HepG2 (cell line): Measurements from ENCODE around the gene PMEPA1. TPM values are rescaled to one million over a fixed set of nuclear protein-coding genes. Genes with fewer than 3 reads are reported as not detected.
A peak's percentile ranks its signal among the peaks of the same experiment; 100 is the strongest.

Source experiments
- ATAC-seq: fragments of 200-7000 bp; cut with Tn5 transposase; 3 replicates; pipeline ENCODE4 v1.9.1; 2020; ENCODE audit warnings: mild to moderate bottlenecking, moderate library complexity
- BruUV-seq: library from RNA; stranded (reverse); fragments of 400-500 nt; replicated peaks from 2 replicates; lab custom pipeline; 2021; lab: Mats Ljungman, UMichigan
- CTCF ChIA-PET: fragments of 300-600 bp; formaldehyde crosslinking; extraction: SDS; loops from one replicate; lab custom pipeline; 2021; ENCODE audit warnings: low total read pairs, inconsistent platforms, low intra/inter-chr PET ratio; lab: Yijun Ruan, JAX
- POLR2A ChIA-PET: fragments of 350-600 bp; sonication (Branson Sonifier 250); formaldehyde crosslinking; loops from one replicate; lab custom pipeline; 2020; ENCODE audit warnings: antibody characterized with exemption, inconsistent platforms; lab: Yijun Ruan, JAX
- DNase-seq: peaks from one replicate; pipeline ENCODE4 v3.0.0-alpha.2; 2015; ENCODE audit warnings: low spot score
- FAIRE-seq: peaks from 3 replicates; lab custom pipeline; 2011; peaks lifted over from hg19 to GRCh38; lab: Jason Lieb, UNC
- H2AFZ ChIP-seq: one replicate; pipeline ENCODE4 v1.6.1; 2011; ENCODE audit warnings: low read length, inconsistent platforms
- H3K27ac ChIP-seq: fragments of 300-600 bp; 3 replicates; pipeline ENCODE4 v1.8.0; 2011; ENCODE audit warnings: mixed run types, mild to moderate bottlenecking, mixed read lengths, low read length, inconsistent platforms; ENCODE audit not compliant: insufficient read depth; ENCODE audit errors: extremely low read length
- H3K27me3 ChIP-seq, 2 experiments: fragments of 200-600 bp in 1 of 2; 2 replicates in 1 of 2; 3 replicates in 1 of 2; pipeline versions ENCODE4 v1.6.0 to v1.8.0; 2011; ENCODE audit warnings: low read length in 2 of 2, mild to moderate bottlenecking in 2 of 2, moderate library complexity in 2 of 2, inconsistent platforms in 1 of 2; ENCODE audit not compliant: insufficient read depth in 2 of 2, control insufficient read depth in 1 of 2
- H3K36me3 ChIP-seq, 2 experiments: fragments of 200-600 bp in 1 of 2; replicated peaks in 1 of 2; 2 replicates in 1 of 2; 3 replicates in 1 of 2; pipeline versions ENCODE4 v1.5.1 to v1.8.0; 2011; ENCODE audit warnings: low read length in 2 of 2, inconsistent platforms in 1 of 2; ENCODE audit not compliant: insufficient read depth in 2 of 2, control insufficient read depth in 1 of 2
- H3K4me1 ChIP-seq: 2 replicates; pipeline ENCODE4 v1.5.1; 2012; ENCODE audit warnings: low read length, inconsistent platforms; ENCODE audit not compliant: insufficient read depth
- H3K4me2 ChIP-seq: 2 replicates; pipeline ENCODE4 v1.6.0; 2011; ENCODE audit warnings: low read depth, low read length, inconsistent platforms
- H3K4me3 ChIP-seq, 3 experiments: fragments of 200-600 bp in 1 of 3; sonication (generic), shearing (Covaris generic) in 1 of 3; replicated peaks in 1 of 3; 2 replicates each; pipeline ENCODE4 v1.5.1; 2011 to 2016; ENCODE audit warnings: low read length in 3 of 3, inconsistent platforms in 2 of 3, low read depth in 2 of 3, mild to moderate bottlenecking in 2 of 3, control low read depth in 1 of 3, mixed read lengths in 1 of 3; ENCODE audit not compliant: insufficient read depth in 1 of 3
- H3K79me2 ChIP-seq: one replicate; pipeline ENCODE4 v1.6.1; 2011; ENCODE audit warnings: low read length, inconsistent platforms; ENCODE audit not compliant: insufficient read depth
- H3K9ac ChIP-seq: 2 replicates; pipeline ENCODE4 v1.6.0; 2011; ENCODE audit warnings: mild to moderate bottlenecking, low read depth, low read length, inconsistent platforms; ENCODE audit not compliant: insufficient read depth
- H3K9me3 ChIP-seq: 2 replicates; pipeline ENCODE4 v1.5.1; 2012; ENCODE audit warnings: mild to moderate bottlenecking, low read length
- H4K20me1 ChIP-seq: 2 replicates; pipeline ENCODE4 v1.6.0; 2011; ENCODE audit warnings: inconsistent platforms, mild to moderate bottlenecking, low read length, moderate library complexity; ENCODE audit not compliant: insufficient read depth
- CREBL2 ChIP-seq: sonication (generic); formaldehyde crosslinking; IDR thresholded peaks from 2 replicates; pipeline ENCODE4 v1.8.1; 2023; ENCODE audit warnings: missing genetic modification reagents, mild to moderate bottlenecking, borderline replicate concordance
- KAT2B ChIP-seq: fragments of 150-350 bp; IDR thresholded peaks from 2 replicates; pipeline ENCODE4 v1.6.1; 2014; ENCODE audit warnings: low read depth, low read length, borderline replicate concordance
- MZF1 ChIP-seq: sonication (generic); formaldehyde crosslinking; IDR thresholded peaks from 2 replicates; pipeline ENCODE4 v1.8.1; 2023; ENCODE audit warnings: mild to moderate bottlenecking, missing genetic modification reagents, borderline replicate concordance
- NFYB ChIP-seq: sonication (generic); formaldehyde crosslinking; IDR thresholded peaks from 2 replicates; pipeline ENCODE4 v1.4.0; 2020; ENCODE audit warnings: missing genetic modification reagents
- NR2F6 ChIP-seq, 2 experiments: IDR thresholded peaks; 2 replicates each; pipeline ENCODE4 v1.6.1; 2016; ENCODE audit warnings: antibody characterized with exemption in 1 of 2, mild to moderate bottlenecking in 1 of 2
- SRF ChIP-seq: IDR thresholded peaks from 2 replicates; pipeline ENCODE4 v1.6.1; 2011; ENCODE audit warnings: mild to moderate bottlenecking, low read depth, low read length, moderate library complexity
- TCF12 ChIP-seq, 2 experiments: fragments of 450-650 bp in 1 of 2; sonication (generic) in 1 of 2; formaldehyde crosslinking in 1 of 2; IDR thresholded peaks; 2 replicates each; pipeline versions ENCODE4 v1.6.1 to v1.8.0; 2017 to 2022; ENCODE audit warnings: antibody characterized with exemption in 1 of 2, mild to moderate bottlenecking in 1 of 2, missing genetic modification reagents in 1 of 2, moderate library complexity in 1 of 2
- ZNF329 ChIP-seq: sonication (generic); formaldehyde crosslinking; IDR thresholded peaks from 2 replicates; pipeline ENCODE4 v1.9.0; 2021; ENCODE audit warnings: low read depth, mild to moderate bottlenecking, missing genetic modification reagents
- ZNF589 ChIP-seq: sonication (generic); formaldehyde crosslinking; conservative IDR thresholded peaks from 2 replicates; pipeline ENCODE4 v1.8.0; 2022; ENCODE audit warnings: mild to moderate bottlenecking, moderate library complexity, missing genetic modification reagents
- ZNF597 ChIP-seq: sonication (generic); formaldehyde crosslinking; IDR thresholded peaks from 2 replicates; pipeline ENCODE4 v1.5.0; 2020; ENCODE audit warnings: missing genetic modification reagents
- WGBS: methylation state at CpG from one replicate; pipeline ENCODE4 v1.1.6; 2017; ENCODE audit warnings: low lambda C conversion rate; 5-methylcytosine and 5-hydroxymethylcytosine counted together
- in situ Hi-C: cut with HindIII; loops from 2 replicates; pipeline ENCODE4 v1.10.0; 2017; ENCODE audit warnings: low pct_unique_long_range_greater_than_20kb; ENCODE audit not compliant: extremely low pct_ligation_motif_present
- intact Hi-C: fragments of 100-400 bp; cut with micrococcal nuclease; formaldehyde crosslinking; loops from one replicate; pipeline ENCODE4 v1.10.0; 2022; ENCODE audit not compliant: unreplicated experiment
- polyA plus RNA-seq, 8 experiments: library from polyadenylated mRNA; depleted of rRNA in 3 of 8; stranded (reverse) in 7 of 8; unstranded in 1 of 8; fragments of >200 nt; fragmentation: Illumina TruSeq in 4 of 8; extraction: Trizol in 4 of 8; gene quantifications; 2 replicates each; pipeline versions ENCODE4 v1.2.1 to v1.2.3, GENCODE V29; 2011 to 2016; ENCODE audit warnings: low read depth in 4 of 8, missing spikeins in 1 of 8, mixed read lengths in 1 of 8; ENCODE audit not compliant: insufficient read depth in 1 of 8
- total RNA-seq, 5 experiments: library from RNA; depleted of rRNA; stranded (reverse); fragments of >200 nt; fragmentation: Illumina TruSeq; extraction: Trizol; gene quantifications; 2 replicates each; pipeline ENCODE4 v1.2.3, GENCODE V29; 2016; ENCODE audit warnings: low read depth in 1 of 5

The PMEPA1 gene
- total and polyA plus RNA-seq, 2 of the 13 experiments (the other 11 are each of a cell fraction or from before 2014, with no cell fraction given) = not detected

GRCh38 chr20:57603120-57603519 is 106.7 kb downstream of the PMEPA1 start:
- Histone ChIP-seq H2AFZ (no peak overlapping the region), H3K4me2 (no peak overlapping the region), H3K36me3 (no peaks in the 10 kb centered on the region), H3K79me2 (no peaks in the 10 kb centered on the region), H3K9ac (no peak overlapping the region), H3K27me3 (peaks cover 2 to 52% of the 10 kb centered on the region in 2 experiments; a peak in 3 of 5 replicates), H3K4me1 (no peaks in the 10 kb centered on the region), H3K4me3 (no peak overlapping the region), H3K9me3 (no peaks in the 10 kb centered on the region), H3K27ac (no peak overlapping the region), H4K20me1 (no peaks in the 10 kb centered on the region)
- peak; percentile 56 for TF ChIP-seq NFYB (CRISPR knock-in tag)
- no peak for TF ChIP-seq CREBL2 (CRISPR knock-in tag)
- TF ChIP-seq TCF12 (IDR thresholded peaks at IDR 0.05) = no peak
- TF ChIP-seq TCF12 (CRISPR knock-in tag; IDR thresholded peaks at IDR 0.05) = no peak
- TF ChIP-seq KAT2B = no peak
- no peak for TF ChIP-seq ZNF589
- TF ChIP-seq ZNF597 (CRISPR knock-in tag) = no peak
- no peak for TF ChIP-seq MZF1 (CRISPR knock-in tag)
- WGBS = 46% methylated on average over 10 of the region's 10 CpGs
- FAIRE-seq (no peak), ATAC-seq (no peak), DNase-seq (no peak)
- POLR2A ChIA-PET = no interaction called here
- intact Hi-C loops (no loop called here), in situ Hi-C loops (no loop called here)
- no TSS peak for BruUV-seq
- CTCF ChIA-PET = no interaction called here

- H3K27me3 ChIP-seq = peaks cover 2 to 57% of the 10 kb centered on the region in 2 experiments; a peak in 3 of 5 replicates
- peak; percentile 96 for TF ChIP-seq ZNF329
- TF ChIP-seq SRF = no peak
- no peak for TF ChIP-seq NR2F6 (IDR thresholded peaks at IDR 0.05)
- no peak for TF ChIP-seq NR2F6 (CRISPR knock-in tag; IDR thresholded peaks at IDR 0.05)
These were observed 108.1 kb downstream of the PMEPA1 start for GRCh38 chr20:57601737-57602136.

More at GRCh38 chr20:57601737-57602136, 108.1 kb downstream of the PMEPA1 start:
- no peak overlapping the region for H3K9ac ChIP-seq
- no peak for ATAC-seq
- no TSS peak for BruUV-seq
- no peak overlapping the region for H3K4me2 ChIP-seq
- FAIRE-seq = no peak
- intact Hi-C loops = no loop called here
- no peak for DNase-seq
- H3K79me2 ChIP-seq = no peaks in the 10 kb centered on the region
- no peaks in the 10 kb centered on the region for H3K9me3 ChIP-seq
- WGBS = 4% methylated on average over 5 of the region's 5 CpGs
- H2AFZ ChIP-seq = no peak overlapping the region
- H3K4me1 ChIP-seq = no peaks in the 10 kb centered on the region
- no peaks in the 10 kb centered on the region for H3K36me3 ChIP-seq
- in situ Hi-C loops = no loop called here
- no peak overlapping the region for H3K27ac ChIP-seq
- ChIA-PET CTCF (no interaction called here), POLR2A (no interaction called here)
- no peak overlapping the region for H3K4me3 ChIP-seq
- H4K20me1 ChIP-seq = no peaks in the 10 kb centered on the region
